GM23338 (cell line): ENCODE results near the gene PRR35. TPM values are rescaled to one million over a fixed set of nuclear protein-coding genes. Genes with fewer than 3 reads are reported as not detected.
A peak's percentile ranks its signal among the peaks of the same experiment; 100 is the strongest.

Experiments used
- ATAC-seq: fragments of 200-7000 bp; cut with Tn5 transposase; 3 replicates; pipeline ENCODE4 v1.9.1; 2020
- DNase-seq: peaks from one replicate; pipeline ENCODE4 v3.0.0-alpha.2; 2015; ENCODE audit warnings: low spot score
- H2AFZ ChIP-seq: fragments of 200-600 bp; sonication (generic); 2 replicates; pipeline ENCODE4 v1.8.0; 2016; ENCODE audit warnings: antibody characterized with exemption, mild to moderate bottlenecking, moderate library complexity
- H3F3A ChIP-seq: fragments of 200-600 bp; sonication (generic); replicated peaks from 2 replicates; pipeline ENCODE4 v1.8.0; 2017; ENCODE audit warnings: antibody characterized with exemption, mixed run types, low read depth
- H3K27ac ChIP-seq: fragments of 200-600 bp; sonication (generic); 2 replicates; pipeline ENCODE4 v1.6.1; 2016; ENCODE audit warnings: low read depth
- H3K27me3 ChIP-seq: fragments of 200-600 bp; sonication (generic); 2 replicates; pipeline ENCODE4 v1.8.0; 2016; ENCODE audit warnings: mild to moderate bottlenecking, mixed run types, moderate library complexity; ENCODE audit not compliant: insufficient read depth
- H3K36me3 ChIP-seq: fragments of 200-600 bp; sonication (generic); 2 replicates; pipeline ENCODE4 v1.8.0; 2016; ENCODE audit warnings: mild to moderate bottlenecking; ENCODE audit not compliant: insufficient read depth
- H3K4me1 ChIP-seq: fragments of 200-600 bp; sonication (generic); 2 replicates; pipeline ENCODE4 v1.8.0; 2016; ENCODE audit warnings: mild to moderate bottlenecking, moderate library complexity; ENCODE audit not compliant: insufficient read depth
- H3K4me2 ChIP-seq: fragments of 200-600 bp; sonication (generic); 2 replicates; pipeline ENCODE4 v1.7.1; 2017; ENCODE audit warnings: mixed run types
- H3K4me3 ChIP-seq: fragments of 200-600 bp; sonication (generic); 2 replicates; pipeline ENCODE4 v1.6.1; 2016; ENCODE audit warnings: mixed run types
- H3K79me2 ChIP-seq: fragments of 200-600 bp; sonication (generic); replicated peaks from 2 replicates; pipeline ENCODE4 v1.8.0; 2017; ENCODE audit warnings: mild to moderate bottlenecking; ENCODE audit not compliant: insufficient read depth
- H3K9me2 ChIP-seq: fragments of 200-600 bp; sonication (generic); 2 replicates; pipeline ENCODE4 v1.8.0; 2017; ENCODE audit not compliant: insufficient read depth
- H4K20me1 ChIP-seq: fragments of 200-600 bp; sonication (generic); replicated peaks from 2 replicates; pipeline ENCODE4 v1.8.0; 2017; ENCODE audit warnings: mild to moderate bottlenecking; ENCODE audit not compliant: insufficient read depth
- H3K27ac Mint-ChIP-seq: 2 replicates; pipeline ENCODE4 v1.8.0; 2020; ENCODE audit warnings: inconsistent platforms, mild to moderate bottlenecking, moderate library complexity, mixed read lengths
- H3K27me3 Mint-ChIP-seq: 3 replicates; pipeline ENCODE4 v1.8.0; 2022; ENCODE audit warnings: low read depth, mild to moderate bottlenecking, moderate library complexity, mixed read lengths, inconsistent platforms; ENCODE audit not compliant: insufficient read depth, poor library complexity
- H3K36me3 Mint-ChIP-seq: 3 replicates; pipeline ENCODE4 v1.8.0; 2021; ENCODE audit warnings: low read depth, mild to moderate bottlenecking, inconsistent platforms, moderate library complexity, mixed read lengths
- H3K4me1 Mint-ChIP-seq: 3 replicates; pipeline ENCODE4 v1.8.0; 2020; ENCODE audit warnings: mild to moderate bottlenecking, inconsistent platforms, mixed read lengths
- H3K4me3 Mint-ChIP-seq: 3 replicates; pipeline ENCODE4 v1.8.0; 2021; ENCODE audit warnings: moderate library complexity, mild to moderate bottlenecking, inconsistent platforms, mixed read lengths
- H3K9me3 Mint-ChIP-seq: 3 replicates; pipeline ENCODE4 v1.8.0; 2020; ENCODE audit warnings: moderate library complexity, mild to moderate bottlenecking, inconsistent platforms, mixed read lengths
- CREB1 ChIP-seq: fragments of 250-450 bp; sonication (Bioruptor Pico); IDR thresholded peaks from 2 replicates; pipeline ENCODE4 v1.5.0; 2020; ENCODE audit warnings: low read depth, mild to moderate bottlenecking, moderate library complexity
- EZH2 ChIP-seq: fragments of 200-600 bp; sonication (generic); IDR thresholded peaks from one replicate; pipeline ENCODE4 v1.8.0; 2017; ENCODE audit warnings: antibody characterized with exemption, mild to moderate bottlenecking, low read depth; ENCODE audit not compliant: unreplicated experiment
- EZH2phosphoT487 ChIP-seq: fragments of 200-600 bp; sonication (generic); IDR thresholded peaks from one replicate; pipeline ENCODE4 v1.8.1; 2018; ENCODE audit warnings: antibody characterized with exemption; ENCODE audit not compliant: unreplicated experiment
- JUNB ChIP-seq: IDR thresholded peaks from one replicate; pipeline ENCODE4 v1.6.1; 2016; ENCODE audit warnings: antibody characterized with exemption; ENCODE audit not compliant: unreplicated experiment
- POLR2AphosphoS5 ChIP-seq: IDR thresholded peaks from 2 replicates; pipeline ENCODE4 v1.6.1; 2016; ENCODE audit warnings: antibody characterized with exemption, low read depth
- STAT1 ChIP-seq: IDR thresholded peaks from one replicate; pipeline ENCODE4 v1.6.1; 2016; ENCODE audit warnings: antibody characterized with exemption; ENCODE audit not compliant: unreplicated experiment
- ZNF331 ChIP-seq: fragments of 250-450 bp; sonication (Bioruptor Pico); IDR thresholded peaks from 2 replicates; pipeline ENCODE4 v1.5.0; 2020; ENCODE audit warnings: low read depth, mild to moderate bottlenecking, moderate library complexity
- polyA plus RNA-seq: library from polyadenylated mRNA; unstranded; fragments of >200 nt; fragmentation: Nextera tagmentation; extraction: Ambion mirVana; gene quantifications from 2 replicates; pipeline ENCODE4 v1.2.1, GENCODE V29; 2016
- total RNA-seq: library from RNA; depleted of rRNA; stranded (reverse); fragments of >200 nt; shearing (Covaris generic); gene quantifications from 2 replicates; pipeline ENCODE4 v1.2.3, GENCODE V29; 2014
- TF ChIP-seq, protein P1 (sequence below), 2 experiments: fragments of 200-600 bp in 1 of 2; sonication (generic) in 1 of 2; conservative IDR thresholded peaks; 2 replicates each; pipeline versions ENCODE4 v1.5.1 to v1.6.1; 2016 to 2017; ENCODE audit warnings: antibody characterized with exemption in 2 of 2, low read depth in 2 of 2, mild to moderate bottlenecking in 2 of 2, moderate library complexity in 1 of 2
- TF ChIP-seq, protein P2 (sequence below): IDR thresholded peaks from 2 replicates; pipeline ENCODE4 v1.6.1; 2016; ENCODE audit warnings: antibody characterized with exemption
- TF ChIP-seq, protein P3 (sequence below): IDR thresholded peaks from one replicate; pipeline ENCODE4 v1.6.1; 2018; ENCODE audit warnings: antibody characterized with exemption; ENCODE audit not compliant: unreplicated experiment

The PRR35 gene
- total and polyA plus RNA-seq, 2 experiments from 2014 or later, result 0.32 to 1.4 TPM

DNA sequence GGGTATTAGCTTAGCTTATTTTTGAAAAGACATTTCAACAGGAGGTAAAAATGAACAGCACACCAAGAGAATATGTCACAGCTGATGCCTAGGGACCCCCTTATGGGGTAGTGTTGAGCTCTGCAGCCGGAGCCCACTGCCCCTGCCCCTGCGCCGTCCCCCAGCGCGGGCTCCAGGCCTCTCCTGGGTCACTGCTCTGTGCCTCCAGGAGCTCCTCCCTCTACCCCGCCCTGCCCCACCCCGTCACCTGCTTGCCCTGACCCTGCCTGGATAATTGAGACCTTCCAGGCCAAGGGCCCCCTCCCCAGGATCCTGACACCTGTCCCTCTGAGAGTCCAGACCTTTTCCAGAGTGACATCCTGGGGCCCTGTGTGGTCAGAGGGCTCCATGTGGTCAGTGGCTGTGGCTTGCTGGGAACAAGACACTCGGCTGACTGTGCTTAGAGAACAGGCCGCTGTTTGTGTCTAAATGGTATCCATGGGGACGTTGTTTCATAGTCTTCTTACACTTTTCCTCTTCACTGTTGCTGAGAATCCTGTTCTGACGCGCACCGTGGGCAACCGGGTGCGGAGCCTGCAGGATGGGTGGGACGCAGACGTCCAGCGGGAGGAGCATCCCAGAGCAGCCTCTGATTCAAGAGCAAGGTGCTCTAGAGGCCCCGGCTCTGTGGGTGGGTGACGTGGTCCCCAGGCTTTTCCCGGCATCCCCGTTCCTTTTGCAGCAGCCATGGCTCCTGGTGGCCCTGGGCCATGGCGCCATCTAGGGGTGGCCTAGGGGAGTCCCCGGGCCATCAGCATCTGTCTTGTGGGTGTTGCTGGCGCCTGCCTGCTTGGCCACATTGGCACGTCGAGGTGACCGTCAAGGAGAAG, 50.6 kb downstream of the PRR35 start:
- Histone ChIP-seq H3K27me3 (no peaks in the 10 kb centered on the region), H2AFZ (no peak overlapping the region), H3K4me2 (no peak overlapping the region), H3K4me1 (no peaks in the 10 kb centered on the region), H3K4me3 (no peak overlapping the region), H3K79me2 (no peaks in the 10 kb centered on the region), H3K27ac (0 out of 2 replicates have a peak overlapping the region, but pooled peaks have one; percentile 59), H4K20me1 (peaks cover 4% of the 10 kb centered on the region), H3F3A (peaks cover 4% of the 10 kb centered on the region), H3K36me3 (no peaks in the 10 kb centered on the region), H3K9me2 (no peaks in the 10 kb centered on the region)
- peak; percentile 21; the same call in 1 of the 2 replicates for TF ChIP-seq CREB1 (CRISPR knock-in tag)
- TF ChIP-seq STAT1, result no peak
- TF ChIP-seq, protein P1, sequence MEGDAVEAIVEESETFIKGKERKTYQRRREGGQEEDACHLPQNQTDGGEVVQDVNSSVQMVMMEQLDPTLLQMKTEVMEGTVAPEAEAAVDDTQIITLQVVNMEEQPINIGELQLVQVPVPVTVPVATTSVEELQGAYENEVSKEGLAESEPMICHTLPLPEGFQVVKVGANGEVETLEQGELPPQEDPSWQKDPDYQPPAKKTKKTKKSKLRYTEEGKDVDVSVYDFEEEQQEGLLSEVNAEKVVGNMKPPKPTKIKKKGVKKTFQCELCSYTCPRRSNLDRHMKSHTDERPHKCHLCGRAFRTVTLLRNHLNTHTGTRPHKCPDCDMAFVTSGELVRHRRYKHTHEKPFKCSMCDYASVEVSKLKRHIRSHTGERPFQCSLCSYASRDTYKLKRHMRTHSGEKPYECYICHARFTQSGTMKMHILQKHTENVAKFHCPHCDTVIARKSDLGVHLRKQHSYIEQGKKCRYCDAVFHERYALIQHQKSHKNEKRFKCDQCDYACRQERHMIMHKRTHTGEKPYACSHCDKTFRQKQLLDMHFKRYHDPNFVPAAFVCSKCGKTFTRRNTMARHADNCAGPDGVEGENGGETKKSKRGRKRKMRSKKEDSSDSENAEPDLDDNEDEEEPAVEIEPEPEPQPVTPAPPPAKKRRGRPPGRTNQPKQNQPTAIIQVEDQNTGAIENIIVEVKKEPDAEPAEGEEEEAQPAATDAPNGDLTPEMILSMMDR (conservative IDR thresholded peaks at IDR 0.05; ENCODE audit: low read depth in 2 of 2), result peak; percentile 83 to 91
- TF ChIP-seq POLR2AphosphoS5, result no peak
- TF ChIP-seq ZNF331 (CRISPR knock-in tag), result no peak
- ATAC-seq, result peak; percentile 95
- H3K4me1 Mint-ChIP-seq, result peaks cover 9% of the 10 kb centered on the region
- peak; percentile 88 for DNase-seq
- no peak overlapping the region for H3K4me3 Mint-ChIP-seq
- H3K36me3 Mint-ChIP-seq, result peaks cover 14% of the 10 kb centered on the region; the same call in 2 of the 3 replicates
- peak overlapping the region; percentile 25; the same call in 1 of the 2 replicates for H3K27ac Mint-ChIP-seq
- peaks cover 13% of the 10 kb centered on the region for H3K9me3 Mint-ChIP-seq
- peaks cover 12% of the 10 kb centered on the region for H3K27me3 Mint-ChIP-seq

DNA sequence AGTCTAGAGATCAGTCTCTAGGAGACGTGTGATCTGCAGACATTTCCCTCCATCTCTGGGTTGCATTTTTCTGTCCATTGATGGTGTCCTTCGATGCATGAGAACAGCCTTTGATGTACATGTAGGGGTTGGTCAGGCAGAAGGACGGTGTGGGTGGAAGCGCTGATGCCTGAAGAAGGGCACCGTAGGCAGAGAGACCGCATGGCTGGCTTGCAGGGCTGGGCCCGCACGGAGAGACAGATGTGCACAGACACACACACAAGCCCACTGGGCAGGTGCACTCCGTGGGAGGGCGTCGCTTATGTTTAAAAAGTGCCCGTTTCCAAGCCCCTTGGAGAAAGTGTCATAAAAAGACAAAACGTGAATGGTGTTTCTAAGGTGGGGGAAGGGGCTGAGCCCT, 54.9 kb downstream of the PRR35 start:
- Histone ChIP-seq H3F3A (peaks cover 4% of the 10 kb centered on the region), H3K27ac (no peak overlapping the region), H3K9me2 (no peaks in the 10 kb centered on the region), H3K36me3 (no peaks in the 10 kb centered on the region), H3K27me3 (no peaks in the 10 kb centered on the region), H3K4me1 (no peaks in the 10 kb centered on the region), H4K20me1 (no peaks in the 10 kb centered on the region; the same call in none of the 2 replicates), H3K79me2 (no peaks in the 10 kb centered on the region), H2AFZ (no peak overlapping the region), H3K4me3 (no peak overlapping the region), H3K4me2 (no peak overlapping the region)
- peaks cover 14% of the 10 kb centered on the region for H3K27me3 Mint-ChIP-seq
- peaks cover 3% of the 10 kb centered on the region; the same call in 2 of the 3 replicates for H3K4me1 Mint-ChIP-seq
- ATAC-seq (no peak), DNase-seq (no peak)
- no peak overlapping the region for H3K27ac Mint-ChIP-seq
- peaks cover 13% of the 10 kb centered on the region; the same call in 2 of the 3 replicates for H3K36me3 Mint-ChIP-seq
- no peak overlapping the region for H3K4me3 Mint-ChIP-seq
- H3K9me3 Mint-ChIP-seq, result peaks cover 11% of the 10 kb centered on the region
- TF ChIP-seq EZH2 (no peak), JUNB (no peak), ZNF331 (CRISPR knock-in tag) (no peak), STAT1 (no peak), EZH2phosphoT487 (no peak)
- TF ChIP-seq, protein P2, sequence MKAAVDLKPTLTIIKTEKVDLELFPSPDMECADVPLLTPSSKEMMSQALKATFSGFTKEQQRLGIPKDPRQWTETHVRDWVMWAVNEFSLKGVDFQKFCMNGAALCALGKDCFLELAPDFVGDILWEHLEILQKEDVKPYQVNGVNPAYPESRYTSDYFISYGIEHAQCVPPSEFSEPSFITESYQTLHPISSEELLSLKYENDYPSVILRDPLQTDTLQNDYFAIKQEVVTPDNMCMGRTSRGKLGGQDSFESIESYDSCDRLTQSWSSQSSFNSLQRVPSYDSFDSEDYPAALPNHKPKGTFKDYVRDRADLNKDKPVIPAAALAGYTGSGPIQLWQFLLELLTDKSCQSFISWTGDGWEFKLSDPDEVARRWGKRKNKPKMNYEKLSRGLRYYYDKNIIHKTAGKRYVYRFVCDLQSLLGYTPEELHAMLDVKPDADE, result no peak
- TF ChIP-seq, protein P3, sequence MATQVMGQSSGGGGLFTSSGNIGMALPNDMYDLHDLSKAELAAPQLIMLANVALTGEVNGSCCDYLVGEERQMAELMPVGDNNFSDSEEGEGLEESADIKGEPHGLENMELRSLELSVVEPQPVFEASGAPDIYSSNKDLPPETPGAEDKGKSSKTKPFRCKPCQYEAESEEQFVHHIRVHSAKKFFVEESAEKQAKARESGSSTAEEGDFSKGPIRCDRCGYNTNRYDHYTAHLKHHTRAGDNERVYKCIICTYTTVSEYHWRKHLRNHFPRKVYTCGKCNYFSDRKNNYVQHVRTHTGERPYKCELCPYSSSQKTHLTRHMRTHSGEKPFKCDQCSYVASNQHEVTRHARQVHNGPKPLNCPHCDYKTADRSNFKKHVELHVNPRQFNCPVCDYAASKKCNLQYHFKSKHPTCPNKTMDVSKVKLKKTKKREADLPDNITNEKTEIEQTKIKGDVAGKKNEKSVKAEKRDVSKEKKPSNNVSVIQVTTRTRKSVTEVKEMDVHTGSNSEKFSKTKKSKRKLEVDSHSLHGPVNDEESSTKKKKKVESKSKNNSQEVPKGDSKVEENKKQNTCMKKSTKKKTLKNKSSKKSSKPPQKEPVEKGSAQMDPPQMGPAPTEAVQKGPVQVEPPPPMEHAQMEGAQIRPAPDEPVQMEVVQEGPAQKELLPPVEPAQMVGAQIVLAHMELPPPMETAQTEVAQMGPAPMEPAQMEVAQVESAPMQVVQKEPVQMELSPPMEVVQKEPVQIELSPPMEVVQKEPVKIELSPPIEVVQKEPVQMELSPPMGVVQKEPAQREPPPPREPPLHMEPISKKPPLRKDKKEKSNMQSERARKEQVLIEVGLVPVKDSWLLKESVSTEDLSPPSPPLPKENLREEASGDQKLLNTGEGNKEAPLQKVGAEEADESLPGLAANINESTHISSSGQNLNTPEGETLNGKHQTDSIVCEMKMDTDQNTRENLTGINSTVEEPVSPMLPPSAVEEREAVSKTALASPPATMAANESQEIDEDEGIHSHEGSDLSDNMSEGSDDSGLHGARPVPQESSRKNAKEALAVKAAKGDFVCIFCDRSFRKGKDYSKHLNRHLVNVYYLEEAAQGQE, result no peak
- TF ChIP-seq, protein P1 (conservative IDR thresholded peaks at IDR 0.05; ENCODE audit: low read depth in 2 of 2), result no peak
